HEK293 (cell line): ENCODE measurements around the gene TMEM250.
A peak's percentile ranks its signal among the peaks of the same experiment; 100 is the strongest.

ENCODE experiments used
- BCL6B ChIP-seq: fragments of 450-650 bp; formaldehyde crosslinking; IDR thresholded peaks from 2 replicates; pipeline ENCODE4 v1.5.1; 2017; ENCODE audit warnings: missing biosample characterization, missing genetic modification characterization
- KLF1 ChIP-seq: fragments of 450-650 bp; formaldehyde crosslinking; IDR thresholded peaks from 2 replicates; pipeline ENCODE4 v1.5.1; 2016; ENCODE audit warnings: missing biosample characterization, missing genetic modification characterization
- KLF7 ChIP-seq: fragments of 450-650 bp; formaldehyde crosslinking; IDR thresholded peaks from 2 replicates; pipeline ENCODE4 v1.5.1; 2016; ENCODE audit warnings: missing biosample characterization, missing genetic modification characterization, borderline replicate concordance
- KLF8 ChIP-seq: fragments of 450-650 bp; formaldehyde crosslinking; IDR thresholded peaks from 2 replicates; pipeline ENCODE4 v1.5.1; 2016; ENCODE audit warnings: missing biosample characterization, missing genetic modification characterization
- PATZ1 ChIP-seq: fragments of 450-650 bp; formaldehyde crosslinking; IDR thresholded peaks from 2 replicates; pipeline ENCODE4 v1.5.1; 2016; ENCODE audit warnings: missing biosample characterization, missing genetic modification characterization
- SCRT2 ChIP-seq: fragments of 450-650 bp; formaldehyde crosslinking; IDR thresholded peaks from 2 replicates; pipeline ENCODE4 v1.5.1; 2016; ENCODE audit warnings: missing biosample characterization, missing genetic modification characterization
- SP3 ChIP-seq: fragments of 450-650 bp; formaldehyde crosslinking; IDR thresholded peaks from 2 replicates; pipeline ENCODE4 v1.5.1; 2016; ENCODE audit warnings: missing biosample characterization, missing genetic modification characterization
- WT1 ChIP-seq: fragments of 450-650 bp; formaldehyde crosslinking; IDR thresholded peaks from 2 replicates; pipeline ENCODE4 v1.5.1; 2016; ENCODE audit warnings: missing biosample characterization, missing genetic modification characterization
- ZBTB44 ChIP-seq: fragments of 450-650 bp; IDR thresholded peaks from 2 replicates; pipeline ENCODE4 v1.5.1; 2018; ENCODE audit warnings: missing biosample characterization, mild to moderate bottlenecking, missing genetic modification characterization
- ZEB2 ChIP-seq: fragments of 450-650 bp; formaldehyde crosslinking; IDR thresholded peaks from 2 replicates; pipeline ENCODE4 v1.5.1; 2016; ENCODE audit warnings: missing biosample characterization, missing genetic modification characterization
- ZFHX2 ChIP-seq: fragments of 450-650 bp; formaldehyde crosslinking; conservative IDR thresholded peaks from 2 replicates; pipeline ENCODE4 v1.5.1; 2016; ENCODE audit warnings: missing biosample characterization, missing genetic modification characterization
- ZFP37 ChIP-seq: fragments of 450-650 bp; formaldehyde crosslinking; IDR thresholded peaks from 2 replicates; pipeline ENCODE4 v1.5.1; 2016; ENCODE audit warnings: missing biosample characterization, missing genetic modification characterization
- ZNF132 ChIP-seq: fragments of 450-650 bp; formaldehyde crosslinking; IDR thresholded peaks from 2 replicates; pipeline ENCODE4 v1.5.1; 2017; ENCODE audit warnings: missing biosample characterization, missing genetic modification characterization, borderline replicate concordance
- ZNF175 ChIP-seq: fragments of 450-650 bp; formaldehyde crosslinking; IDR thresholded peaks from 2 replicates; pipeline ENCODE4 v1.5.1; 2016; ENCODE audit warnings: missing biosample characterization, missing genetic modification characterization
- ZNF221 ChIP-seq: fragments of 450-650 bp; formaldehyde crosslinking; IDR thresholded peaks from 2 replicates; pipeline ENCODE4 v1.5.1; 2017; ENCODE audit warnings: missing biosample characterization, missing genetic modification characterization, borderline replicate concordance
- ZNF248 ChIP-seq: fragments of 450-650 bp; formaldehyde crosslinking; IDR thresholded peaks from 2 replicates; pipeline ENCODE4 v1.5.1; 2017; ENCODE audit warnings: missing biosample characterization, missing genetic modification characterization
- ZNF266 ChIP-seq: fragments of 450-650 bp; formaldehyde crosslinking; IDR thresholded peaks from 2 replicates; pipeline ENCODE4 v1.5.1; 2016; ENCODE audit warnings: missing biosample characterization, missing genetic modification characterization, low read depth
- ZNF423 ChIP-seq: fragments of 450-650 bp; formaldehyde crosslinking; IDR thresholded peaks from 2 replicates; pipeline ENCODE4 v1.5.1; 2016; ENCODE audit warnings: missing biosample characterization, missing genetic modification characterization
- ZNF473 ChIP-seq: fragments of 450-650 bp; formaldehyde crosslinking; IDR thresholded peaks from 2 replicates; pipeline ENCODE4 v1.5.1; 2017; ENCODE audit warnings: missing biosample characterization, missing genetic modification characterization
- ZNF501 ChIP-seq: fragments of 450-650 bp; formaldehyde crosslinking; IDR thresholded peaks from 2 replicates; pipeline ENCODE4 v1.5.1; 2016; ENCODE audit warnings: missing biosample characterization, missing genetic modification characterization
- ZNF600 ChIP-seq: fragments of 450-650 bp; formaldehyde crosslinking; IDR thresholded peaks from 2 replicates; pipeline ENCODE4 v1.5.1; 2016; ENCODE audit warnings: missing biosample characterization, missing genetic modification characterization
- ZNF610 ChIP-seq: fragments of 450-650 bp; formaldehyde crosslinking; IDR thresholded peaks from 2 replicates; pipeline ENCODE4 v1.5.1; 2016; ENCODE audit warnings: missing biosample characterization, missing genetic modification characterization, borderline replicate concordance
- ZNF76 ChIP-seq: fragments of 450-650 bp; formaldehyde crosslinking; IDR thresholded peaks from 2 replicates; pipeline ENCODE4; 2016; ENCODE audit warnings: low read depth, missing biosample characterization, missing genetic modification characterization, borderline replicate concordance
- ZNF792 ChIP-seq: fragments of 450-650 bp; formaldehyde crosslinking; IDR thresholded peaks from 2 replicates; pipeline ENCODE4 v1.5.1; 2016; ENCODE audit warnings: missing biosample characterization, missing genetic modification characterization
- ZNF830 ChIP-seq: fragments of 450-650 bp; IDR thresholded peaks from 2 replicates; pipeline ENCODE4 v1.5.0; 2018; ENCODE audit warnings: missing biosample characterization, missing genetic modification characterization, low read depth, mild to moderate bottlenecking, moderate library complexity
- ZXDB ChIP-seq: fragments of 450-650 bp; formaldehyde crosslinking; IDR thresholded peaks from 2 replicates; pipeline ENCODE4 v1.5.1; 2016; ENCODE audit warnings: missing biosample characterization, missing genetic modification characterization
- TF ChIP-seq, protein P1 (sequence below): fragments of 450-650 bp; formaldehyde crosslinking; IDR thresholded peaks from 2 replicates; pipeline ENCODE4 v1.5.1; 2016; ENCODE audit warnings: missing biosample characterization, missing genetic modification characterization
- TF ChIP-seq, protein P2 (sequence below): fragments of 450-650 bp; formaldehyde crosslinking; IDR thresholded peaks from 2 replicates; pipeline ENCODE4 v1.5.1; 2016; ENCODE audit warnings: missing biosample characterization, missing genetic modification characterization
- TF ChIP-seq, protein P3 (sequence below): fragments of 450-650 bp; formaldehyde crosslinking; IDR thresholded peaks from 2 replicates; pipeline ENCODE4 v1.5.1; 2016; ENCODE audit warnings: missing biosample characterization, missing genetic modification characterization

The TMEM250 gene

DNA sequence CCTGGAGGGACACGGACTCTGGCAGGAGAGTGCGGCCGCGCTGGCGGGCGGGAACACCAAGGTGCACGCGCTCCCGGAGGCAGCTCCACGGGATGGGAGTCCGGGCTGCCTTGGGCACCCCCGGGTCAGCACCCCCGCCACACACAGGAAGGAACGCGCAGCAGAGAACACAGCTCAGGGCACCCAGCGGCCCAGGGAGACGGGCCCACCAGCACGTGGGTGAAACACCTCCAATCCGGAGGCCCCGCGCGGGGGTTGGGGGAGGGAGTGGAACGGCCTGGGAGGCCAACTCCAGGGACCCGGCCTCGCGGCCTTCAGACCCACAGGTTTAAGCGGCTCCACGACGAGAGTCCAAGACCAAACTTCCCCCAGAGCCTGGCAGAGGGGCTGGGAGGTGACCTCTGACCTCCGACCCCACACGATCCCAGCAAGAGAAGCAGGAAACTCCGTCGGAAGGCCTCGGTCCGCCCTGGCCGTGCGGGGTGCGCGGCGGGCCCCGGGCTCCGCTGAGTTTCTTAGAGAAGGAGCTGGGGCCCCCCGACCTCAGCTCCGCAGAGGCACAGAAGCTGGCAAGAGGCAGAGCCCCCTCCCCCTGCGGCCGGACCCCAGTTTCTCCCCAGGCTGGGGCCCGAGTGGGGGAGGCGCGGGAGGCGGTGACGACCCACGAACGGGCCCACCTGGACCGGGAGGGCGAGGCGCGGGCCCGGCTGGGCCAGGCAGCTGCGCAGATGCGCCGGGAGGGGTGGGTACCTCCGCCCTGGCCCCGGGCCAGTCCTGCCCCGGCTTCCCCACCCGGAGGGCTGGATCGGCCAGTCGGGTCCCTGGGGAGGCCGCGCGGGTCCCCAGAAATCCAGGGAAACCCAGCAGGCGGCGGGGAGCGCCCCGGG is 24.4 kb downstream of the TMEM250 start (continued):
- peak; percentile 70; the same call in 1 of the 2 replicates for TF ChIP-seq ZNF501 (tag by site-specific recombination)
- TF ChIP-seq, protein P1, sequence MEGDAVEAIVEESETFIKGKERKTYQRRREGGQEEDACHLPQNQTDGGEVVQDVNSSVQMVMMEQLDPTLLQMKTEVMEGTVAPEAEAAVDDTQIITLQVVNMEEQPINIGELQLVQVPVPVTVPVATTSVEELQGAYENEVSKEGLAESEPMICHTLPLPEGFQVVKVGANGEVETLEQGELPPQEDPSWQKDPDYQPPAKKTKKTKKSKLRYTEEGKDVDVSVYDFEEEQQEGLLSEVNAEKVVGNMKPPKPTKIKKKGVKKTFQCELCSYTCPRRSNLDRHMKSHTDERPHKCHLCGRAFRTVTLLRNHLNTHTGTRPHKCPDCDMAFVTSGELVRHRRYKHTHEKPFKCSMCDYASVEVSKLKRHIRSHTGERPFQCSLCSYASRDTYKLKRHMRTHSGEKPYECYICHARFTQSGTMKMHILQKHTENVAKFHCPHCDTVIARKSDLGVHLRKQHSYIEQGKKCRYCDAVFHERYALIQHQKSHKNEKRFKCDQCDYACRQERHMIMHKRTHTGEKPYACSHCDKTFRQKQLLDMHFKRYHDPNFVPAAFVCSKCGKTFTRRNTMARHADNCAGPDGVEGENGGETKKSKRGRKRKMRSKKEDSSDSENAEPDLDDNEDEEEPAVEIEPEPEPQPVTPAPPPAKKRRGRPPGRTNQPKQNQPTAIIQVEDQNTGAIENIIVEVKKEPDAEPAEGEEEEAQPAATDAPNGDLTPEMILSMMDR (tag by site-specific recombination), result peak; percentile 30; the same call in 1 of the 2 replicates
- peak; percentile 55; the same call in 1 of the 2 replicates for TF ChIP-seq ZXDB (tag by site-specific recombination)
- peak; percentile 70 for TF ChIP-seq KLF1 (tag by site-specific recombination)
- TF ChIP-seq ZFHX2 (tag by site-specific recombination), result peak; percentile 82
- TF ChIP-seq ZNF830 (tag by site-specific recombination), result no peak
- peak; percentile 50; the same call in 1 of the 2 replicates for TF ChIP-seq ZFP37
- TF ChIP-seq ZNF248 (tag by site-specific recombination), result no peak
- TF ChIP-seq ZNF76 (tag by site-specific recombination), result peak; percentile 70; the same call in 1 of the 2 replicates
- TF ChIP-seq WT1, result 0 out of 2 replicates have a peak, but pooled peaks have one; percentile 36
- TF ChIP-seq ZNF473 (tag by site-specific recombination), result no peak
- TF ChIP-seq BCL6B (tag by site-specific recombination), result no peak
- TF ChIP-seq SP3 (tag by site-specific recombination), result peak; percentile 49; the same call in 1 of the 2 replicates
- TF ChIP-seq ZNF132 (tag by site-specific recombination), result no peak
- TF ChIP-seq ZBTB44 (tag by site-specific recombination), result no peak
- TF ChIP-seq, protein P2, sequence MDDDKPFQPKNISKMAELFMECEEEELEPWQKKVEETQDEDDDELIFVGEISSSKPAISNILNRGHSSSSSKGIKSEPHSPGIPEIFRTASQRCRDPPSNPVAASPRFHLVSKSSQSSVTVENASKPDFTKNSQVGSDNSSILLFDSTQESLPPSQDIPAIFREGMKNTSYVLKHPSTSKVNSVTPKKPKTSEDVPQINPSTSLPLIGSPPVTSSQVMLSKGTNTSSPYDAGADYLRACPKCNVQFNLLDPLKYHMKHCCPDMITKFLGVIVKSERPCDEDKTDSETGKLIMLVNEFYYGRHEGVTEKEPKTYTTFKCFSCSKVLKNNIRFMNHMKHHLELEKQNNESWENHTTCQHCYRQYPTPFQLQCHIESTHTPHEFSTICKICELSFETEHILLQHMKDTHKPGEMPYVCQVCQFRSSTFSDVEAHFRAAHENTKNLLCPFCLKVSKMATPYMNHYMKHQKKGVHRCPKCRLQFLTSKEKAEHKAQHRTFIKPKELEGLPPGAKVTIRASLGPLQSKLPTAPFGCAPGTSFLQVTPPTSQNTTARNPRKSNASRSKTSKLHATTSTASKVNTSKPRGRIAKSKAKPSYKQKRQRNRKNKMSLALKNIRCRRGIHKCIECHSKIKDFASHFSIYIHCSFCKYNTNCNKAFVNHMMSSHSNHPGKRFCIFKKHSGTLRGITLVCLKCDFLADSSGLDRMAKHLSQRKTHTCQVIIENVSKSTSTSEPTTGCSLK (tag by site-specific recombination), result no peak
- no peak for TF ChIP-seq ZNF221 (tag by site-specific recombination)
- TF ChIP-seq, protein P3, sequence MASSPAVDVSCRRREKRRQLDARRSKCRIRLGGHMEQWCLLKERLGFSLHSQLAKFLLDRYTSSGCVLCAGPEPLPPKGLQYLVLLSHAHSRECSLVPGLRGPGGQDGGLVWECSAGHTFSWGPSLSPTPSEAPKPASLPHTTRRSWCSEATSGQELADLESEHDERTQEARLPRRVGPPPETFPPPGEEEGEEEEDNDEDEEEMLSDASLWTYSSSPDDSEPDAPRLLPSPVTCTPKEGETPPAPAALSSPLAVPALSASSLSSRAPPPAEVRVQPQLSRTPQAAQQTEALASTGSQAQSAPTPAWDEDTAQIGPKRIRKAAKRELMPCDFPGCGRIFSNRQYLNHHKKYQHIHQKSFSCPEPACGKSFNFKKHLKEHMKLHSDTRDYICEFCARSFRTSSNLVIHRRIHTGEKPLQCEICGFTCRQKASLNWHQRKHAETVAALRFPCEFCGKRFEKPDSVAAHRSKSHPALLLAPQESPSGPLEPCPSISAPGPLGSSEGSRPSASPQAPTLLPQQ (tag by site-specific recombination), result peak; percentile 99
- no peak for TF ChIP-seq ZNF266
- peak; percentile 82 for TF ChIP-seq ZEB2 (tag by site-specific recombination)
- peak; percentile 80 for TF ChIP-seq PATZ1
- peak; percentile 83 for TF ChIP-seq ZNF423 (tag by site-specific recombination)
- TF ChIP-seq ZNF600 (tag by site-specific recombination), result peak; percentile 56
- 0 out of 2 replicates have a peak, but pooled peaks have one; percentile 33 for TF ChIP-seq ZNF610
- peak; percentile 46 for TF ChIP-seq KLF8 (tag by site-specific recombination)
- TF ChIP-seq SCRT2 (tag by site-specific recombination), result no peak
- TF ChIP-seq ZNF792, result no peak
- no peak for TF ChIP-seq ZNF175 (tag by site-specific recombination)
- TF ChIP-seq KLF7, result no peak
